Upper lobe of right lung (tissue), 1 donor: ENCODE results near the gene NPFFR1. TPM values are rescaled to one million over a fixed set of nuclear protein-coding genes. Genes with fewer than 3 reads are reported as not detected.

Experiments used
- ATAC-seq: fragments of 200-7000 bp; cut with Tn5 transposase; one replicate; pipeline ENCODE4 v1.9.1; 2020; ENCODE audit warnings: mild to moderate bottlenecking, moderate library complexity
- DNase-seq: peaks from one replicate; pipeline ENCODE4 v3.0.0-alpha.2; 2020
- H3K27ac ChIP-seq: fragments of 200-600 bp; one replicate; pipeline ENCODE4 v1.8.0; 2022
- H3K27me3 ChIP-seq: fragments of 200-600 bp; one replicate; pipeline ENCODE4 v1.8.0; 2022; ENCODE audit warnings: mild to moderate bottlenecking
- H3K36me3 ChIP-seq: fragments of 200-600 bp; one replicate; pipeline ENCODE4 v1.8.0; 2022
- H3K4me1 ChIP-seq: fragments of 200-600 bp; one replicate; pipeline ENCODE4 v1.8.0; 2022
- H3K4me3 ChIP-seq: fragments of 200-600 bp; one replicate; pipeline ENCODE4 v1.8.0; 2022; ENCODE audit warnings: mild to moderate bottlenecking
- H3K9me3 ChIP-seq: fragments of 200-600 bp; one replicate; pipeline ENCODE4 v1.8.0; 2022
- CTCF ChIP-seq: fragments of 200-600 bp; IDR thresholded peaks from one replicate; pipeline ENCODE4 v1.8.0; 2022; ENCODE audit warnings: antibody characterized with exemption
- intact Hi-C: fragments of 100-400 bp; cut with DNase I; formaldehyde crosslinking; loops from one replicate; pipeline ENCODE4 v1.11.0; 2022
- long read RNA-seq: library from polyadenylated mRNA; unstranded; transcript quantifications from one replicate; pipeline ENCODE4 v2.0.0, GENCODE V29; 2021
- total RNA-seq: library from RNA; stranded (reverse); fragmentation: NEBNext Ultra II Directional; extraction: Animal tissue kit (Norgen Biotek cat#: 25700); gene quantifications from one replicate; pipeline ENCODE4 v1.2.1, GENCODE V29; 2021
- donor health status: DM: no; HTN: yes; CAD: no; lungs with severe emphysema.

NPFFR1 gene
- total RNA-seq = 1.1 TPM
- long read RNA-seq, partial matches to known transcripts = 0 of 2 reads
- long read RNA-seq, other reads (novel, unspliced or antisense) = 2 of 2 reads

GRCh38 chr10:70283445-70284399, at the start of gene NPFFR1:
Gene NPFFR1, minus strand, starts transcription at chr10:70284004. Its CDS starts 328 bp downstream, at chr10:70283676.
- Histone ChIP-seq H3K4me3 (peak within 1 kb of the TSS; percentile 42), H3K27ac (no peak within 1 kb of the TSS), H3K4me1 (peaks cover 9% of the 10 kb centered on the region), H3K36me3 (no peaks in the 10 kb centered on the region), H3K9me3 (no peaks in the 10 kb centered on the region), H3K27me3 (peaks cover 30% of the 10 kb centered on the region)
- ATAC-seq = peak; percentile 79
- TF ChIP-seq CTCF = no peak
- DNase-seq = peak; percentile 69
- intact Hi-C loops = no loop called here

GRCh38 chr10:70333268-70333667, 49.5 kb upstream of the NPFFR1 start:
- H3K4me3 ChIP-seq = no peak overlapping the region
- no peaks in the 10 kb centered on the region for H3K36me3 ChIP-seq
- intact Hi-C loops = no loop called here
- TF ChIP-seq CTCF = no peak
- DNase-seq = no peak
- peaks cover 20% of the 10 kb centered on the region for H3K4me1 ChIP-seq
- no peaks in the 10 kb centered on the region for H3K9me3 ChIP-seq
- no peaks in the 10 kb centered on the region for H3K27me3 ChIP-seq
- H3K27ac ChIP-seq = no peak overlapping the region
- ATAC-seq = no peak

GRCh38 chr10:70331486-70332268, 47.9 kb upstream of the NPFFR1 start:
- H3K27me3 ChIP-seq = no peaks in the 10 kb centered on the region
- no peak overlapping the region for H3K4me3 ChIP-seq
- no peak for DNase-seq
- intact Hi-C loops = no loop called here
- H3K27ac ChIP-seq = no peak overlapping the region
- TF ChIP-seq CTCF = peak; percentile 22
- peak; percentile 87 for ATAC-seq
- H3K4me1 ChIP-seq = peaks cover 20% of the 10 kb centered on the region
- no peaks in the 10 kb centered on the region for H3K9me3 ChIP-seq
- no peaks in the 10 kb centered on the region for H3K36me3 ChIP-seq

GRCh38 chr10:70331160-70331485, 47.3 kb upstream of the NPFFR1 start:
- no peak for TF ChIP-seq CTCF
- Histone ChIP-seq H3K27me3 (no peaks in the 10 kb centered on the region), H3K27ac (no peak overlapping the region), H3K36me3 (no peaks in the 10 kb centered on the region), H3K4me1 (peaks cover 20% of the 10 kb centered on the region), H3K9me3 (no peaks in the 10 kb centered on the region), H3K4me3 (no peak overlapping the region)
- ATAC-seq (no peak), DNase-seq (no peak)
- intact Hi-C loops = no loop called here

GRCh38 chr10:70330671-70331070, 46.9 kb upstream of the NPFFR1 start:
- DNase-seq = no peak
- H3K4me1 ChIP-seq = peaks cover 20% of the 10 kb centered on the region
- H3K27ac ChIP-seq = no peak overlapping the region
- intact Hi-C loops = no loop called here
- no peak for ATAC-seq
- no peaks in the 10 kb centered on the region for H3K27me3 ChIP-seq
- no peaks in the 10 kb centered on the region for H3K36me3 ChIP-seq
- TF ChIP-seq CTCF = no peak
- no peaks in the 10 kb centered on the region for H3K9me3 ChIP-seq
- H3K4me3 ChIP-seq = no peak overlapping the region
